ENCODE measurements around the gene C19orf25.

DNA sequence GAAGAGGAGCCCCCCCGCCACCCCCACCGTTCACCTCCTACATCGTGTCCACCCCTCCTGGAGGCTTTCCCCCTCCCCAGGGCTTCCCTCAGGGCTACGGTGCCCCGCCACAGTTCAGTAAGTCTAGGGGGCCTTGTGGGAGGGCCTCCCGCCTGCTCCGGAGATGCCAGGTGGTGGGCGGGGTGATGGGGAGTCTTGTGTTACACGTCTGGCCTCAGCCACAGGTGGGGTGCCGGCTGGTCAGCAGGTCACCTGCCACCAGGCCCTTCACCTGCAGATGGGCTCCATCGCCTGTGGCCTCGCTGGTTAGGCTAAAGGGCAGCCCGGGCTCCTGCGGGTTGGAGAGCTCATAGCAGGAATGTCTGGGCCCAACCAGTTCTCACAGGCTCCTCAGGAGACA is 48.8 kb downstream of the C19orf25 start:
- TF ChIP-seq POLR2A (IDR thresholded peaks at IDR 0.05; ENCODE audit: low read depth, low read length) (no peak), POLR2AphosphoS5 (IDR thresholded peaks at IDR 0.05; ENCODE audit: low read depth, low read length) (no peak), TAF1 (IDR thresholded peaks at IDR 0.05; ENCODE audit: borderline replicate concordance, low read depth, low read length) (no peak)

Measured in GM12892 (cell line).